NOMO-1 treated with dmso at 0.1 percent for 144 hours (cell line): ENCODE results near the gene MUC4.
"Not testable (repeated sequence)": the region's sequence is repeated elsewhere in the genome, so short reads cannot be mapped to it uniquely, and the experiment has no call there.

Experiments used
- DNase-seq: peaks from one replicate; lab custom pipeline; 2025; ENCODE audit not compliant: unreplicated experiment; lab: John Stamatoyannopoulos, UW

Gene MUC4

DNA sequence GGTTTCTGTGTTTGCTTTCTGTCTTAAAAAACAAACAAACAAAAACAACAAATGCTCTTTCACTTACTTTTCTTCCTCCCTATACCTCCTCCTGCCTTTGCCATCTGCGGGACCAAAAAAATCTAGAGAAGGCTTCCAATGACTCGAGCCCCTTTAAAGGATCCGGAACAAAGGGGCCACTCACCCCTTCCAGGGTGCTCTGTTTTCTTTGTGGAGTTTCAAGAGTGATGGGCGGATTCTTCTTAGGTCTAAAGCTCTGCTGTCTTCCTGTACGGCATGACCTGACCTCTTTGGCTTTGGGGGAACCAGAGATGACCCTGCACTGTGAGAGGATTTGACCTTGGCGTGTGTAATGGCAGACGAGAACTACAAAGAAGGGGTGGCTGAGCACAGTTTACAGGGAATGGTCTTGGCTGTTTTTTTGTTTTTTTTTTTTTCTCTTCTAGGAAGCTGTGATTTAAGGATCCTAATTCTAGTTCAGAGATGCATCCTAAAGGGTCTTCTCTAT lies 93.2 kb downstream of the MUC4 start:
- DNase-seq, result no peak

DNA sequence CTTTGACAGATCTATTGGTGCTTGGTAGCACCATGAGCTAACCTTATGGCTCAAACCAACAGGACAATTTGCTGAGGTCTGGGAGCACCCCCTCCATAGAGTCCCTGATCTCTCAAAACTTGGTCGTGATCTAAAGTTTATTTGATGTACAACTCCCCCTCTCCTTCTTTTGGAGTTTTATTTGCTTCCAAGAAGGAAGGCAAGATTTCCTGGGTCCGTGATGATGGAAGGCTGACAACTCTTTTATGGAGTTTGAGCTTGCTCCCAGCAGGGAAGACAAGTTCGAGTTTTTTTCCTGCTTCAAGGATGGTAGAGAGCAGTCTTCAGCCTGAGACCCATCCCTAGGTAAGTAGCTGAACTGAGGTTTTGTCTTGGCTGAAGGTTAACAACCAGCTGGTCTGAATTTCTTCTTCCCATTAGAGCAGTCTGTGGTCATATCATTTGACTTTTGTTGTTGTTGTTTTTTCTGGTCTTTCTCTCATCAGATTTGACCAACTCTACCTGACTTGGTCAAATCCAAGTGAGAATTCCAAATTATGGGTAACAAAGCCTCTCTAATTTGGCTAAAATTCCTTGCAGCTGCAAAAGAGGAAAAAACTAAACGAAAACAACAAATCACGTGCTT lies 93.8 kb downstream of the MUC4 start:
- DNase-seq, result no peak

DNA sequence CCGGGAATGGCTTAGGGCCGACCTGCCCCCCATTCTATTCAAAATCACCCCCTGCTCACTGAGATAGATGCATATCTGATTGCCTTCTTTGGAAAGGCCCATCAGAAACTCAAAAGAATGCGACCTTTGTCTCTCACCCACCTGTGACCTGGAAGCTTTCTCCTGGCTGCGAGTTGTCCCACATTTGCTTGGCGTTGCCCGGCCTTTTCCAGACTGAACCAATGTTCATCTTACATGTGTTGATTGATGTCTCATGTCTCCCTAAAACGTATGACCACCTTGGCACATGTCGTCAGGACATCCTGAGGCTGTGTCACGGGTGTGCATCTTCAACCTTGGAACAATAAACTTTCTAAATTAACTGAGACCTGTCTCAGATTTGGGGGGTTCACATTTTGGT lies 94.3 kb downstream of the MUC4 start:
- no peak for DNase-seq

DNA sequence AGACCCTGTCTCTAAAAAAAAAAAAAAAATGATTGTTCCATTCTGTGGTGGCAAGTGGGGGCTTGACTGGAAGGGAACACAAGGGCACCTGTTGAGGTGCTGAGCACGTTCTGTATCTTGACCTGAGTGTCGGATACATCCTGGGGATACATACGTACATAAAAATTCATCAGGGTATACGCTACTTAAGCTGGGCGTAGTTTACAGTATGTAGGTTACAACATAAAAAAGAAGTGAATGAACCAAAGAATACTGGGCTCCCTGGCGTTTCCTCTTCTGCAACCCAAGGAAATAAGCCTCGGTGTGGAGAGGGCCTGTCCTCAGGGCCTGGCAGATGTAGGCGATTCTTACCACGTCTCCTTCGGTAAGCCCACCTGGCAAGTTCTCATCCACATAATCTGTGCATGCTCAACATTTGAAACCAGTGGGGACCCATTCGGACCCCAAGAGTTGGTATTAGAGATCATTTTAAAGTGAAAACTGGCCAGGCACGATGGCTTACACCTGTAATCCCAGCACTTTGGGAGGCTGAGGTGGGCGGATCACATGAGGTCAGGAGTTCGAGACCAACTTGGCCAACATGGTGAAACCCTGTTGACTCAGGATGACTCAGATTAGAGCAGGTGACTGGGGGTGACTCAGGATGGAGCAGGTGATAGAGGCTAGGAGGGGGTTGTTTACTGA lies 96.0 kb downstream of the MUC4 start:
- no peak for DNase-seq

DNA sequence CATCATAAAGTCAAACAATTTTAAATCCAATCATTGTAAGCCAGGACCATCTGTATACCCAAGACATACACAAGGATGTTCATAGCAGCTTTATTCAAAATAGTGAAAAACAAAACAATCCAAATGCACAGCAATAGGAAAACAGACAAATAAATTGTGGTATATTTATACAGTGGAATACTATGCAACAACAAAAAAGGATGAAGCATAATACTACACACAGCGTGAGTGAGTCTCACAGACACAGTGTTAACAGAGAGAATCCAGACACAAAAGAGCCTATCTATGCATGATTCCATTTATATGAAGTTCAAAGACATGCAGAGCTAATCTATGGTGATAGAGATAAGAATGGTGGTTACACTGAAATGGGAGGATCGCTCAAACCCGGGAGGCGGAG lies 96.6 kb downstream of the MUC4 start:
- DNase-seq, result no peak

DNA sequence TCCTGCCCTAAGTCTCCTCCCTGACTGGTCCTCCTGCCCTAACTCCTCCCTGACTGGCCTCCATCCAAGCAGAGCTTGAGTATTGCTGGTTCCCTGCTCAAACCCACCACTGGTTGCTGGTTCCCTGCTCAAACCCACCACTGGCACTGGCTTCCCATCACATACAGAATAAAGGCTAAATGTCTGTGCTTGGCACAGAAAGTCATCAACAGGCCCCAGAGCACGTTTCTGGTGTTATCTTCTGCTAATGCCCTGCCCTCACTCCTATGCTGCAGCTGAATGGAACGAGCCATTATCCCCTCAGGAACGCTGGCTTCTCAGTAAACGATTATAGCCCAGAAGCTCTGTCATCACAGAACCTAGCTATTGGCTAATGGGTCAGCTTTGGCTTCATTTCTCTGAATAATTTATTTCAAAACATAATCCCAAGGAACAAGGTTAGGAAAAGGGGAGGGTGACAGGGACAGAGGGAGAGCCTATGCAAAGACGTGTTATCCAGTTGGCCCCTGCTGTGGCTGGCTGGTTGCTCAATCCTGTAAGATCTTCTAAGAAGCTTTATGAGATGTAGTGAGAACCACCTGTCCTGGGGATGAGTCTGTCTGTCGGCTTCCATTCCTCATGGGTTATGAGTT lies 97.2 kb downstream of the MUC4 start:
- no peak for DNase-seq

DNA sequence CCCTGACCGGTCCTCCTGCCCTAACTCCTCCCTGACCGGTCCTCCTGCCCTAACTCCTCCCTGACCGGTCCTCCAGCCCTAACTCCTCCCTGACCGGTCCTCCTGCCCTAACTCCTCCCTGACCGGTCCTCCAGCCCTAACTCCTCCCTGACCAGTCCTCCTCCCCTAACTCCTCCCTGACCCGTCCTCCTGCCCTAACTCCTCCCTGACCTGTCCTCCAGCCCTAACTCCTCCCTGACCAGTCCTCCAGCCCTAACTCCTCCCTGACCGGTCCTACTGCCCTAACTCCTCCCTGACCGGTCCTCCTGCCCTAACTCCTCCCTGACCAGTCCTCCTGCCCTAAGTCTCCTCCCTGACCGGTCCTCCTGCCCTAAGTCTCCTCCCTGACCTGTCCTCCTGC lies 98.6 kb downstream of the MUC4 start:
- not testable (repeated sequence) for DNase-seq

DNA sequence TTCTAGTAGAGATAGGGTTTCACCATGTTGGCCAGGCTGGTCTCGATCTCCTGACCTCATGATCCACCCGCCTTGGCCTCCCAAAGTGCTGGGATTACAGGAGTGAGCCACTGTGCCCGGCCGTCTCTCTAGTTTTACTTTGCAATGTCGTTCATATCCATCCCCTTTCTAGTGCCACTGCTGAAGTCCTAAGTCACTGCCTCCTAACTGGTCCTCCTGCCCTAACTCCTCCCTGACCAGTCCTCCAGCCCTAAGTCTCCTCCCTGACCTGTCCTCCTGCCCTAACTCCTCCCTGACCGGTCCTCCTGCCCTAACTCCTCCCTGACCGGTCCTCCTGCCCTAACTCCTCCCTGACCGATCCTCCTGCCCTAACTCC lies 99.2 kb downstream of the MUC4 start:
- DNase-seq, result not testable (repeated sequence)

DNA sequence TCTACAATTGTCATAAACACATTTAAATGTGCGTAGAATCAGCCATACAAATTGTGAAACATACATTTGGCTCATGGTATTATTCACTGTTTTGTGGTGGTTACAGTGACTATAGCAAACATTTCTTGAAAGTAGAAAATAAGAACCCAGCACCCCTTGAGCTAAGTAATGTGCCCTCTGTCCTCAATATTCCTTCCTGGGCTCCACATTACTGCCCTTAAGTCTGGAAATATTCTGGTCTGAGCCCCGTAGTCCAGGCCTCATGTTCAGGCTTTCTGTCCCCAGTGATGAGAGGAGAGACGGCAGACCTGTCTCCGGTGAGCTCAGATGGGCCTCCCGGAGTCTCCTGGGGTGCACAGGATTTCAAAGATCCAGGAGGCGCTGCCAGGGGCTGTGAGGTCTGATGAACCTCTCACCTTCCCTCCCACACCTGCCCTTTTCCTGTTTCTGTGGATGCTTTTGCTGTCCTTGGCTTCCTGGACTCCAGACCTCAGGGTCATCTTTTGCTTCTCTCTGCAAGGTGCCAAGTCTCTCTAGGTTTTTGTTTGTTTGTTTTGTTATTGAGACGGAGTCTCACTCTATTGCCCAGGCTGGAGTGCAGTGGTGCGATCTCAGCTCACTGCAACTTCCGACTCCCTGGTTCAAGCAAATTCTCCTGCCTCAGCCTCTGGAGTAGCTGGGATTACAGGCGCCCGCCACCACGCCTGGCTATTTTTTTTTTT lies 99.8 kb downstream of the MUC4 start:
- DNase-seq, result no peak

DNA sequence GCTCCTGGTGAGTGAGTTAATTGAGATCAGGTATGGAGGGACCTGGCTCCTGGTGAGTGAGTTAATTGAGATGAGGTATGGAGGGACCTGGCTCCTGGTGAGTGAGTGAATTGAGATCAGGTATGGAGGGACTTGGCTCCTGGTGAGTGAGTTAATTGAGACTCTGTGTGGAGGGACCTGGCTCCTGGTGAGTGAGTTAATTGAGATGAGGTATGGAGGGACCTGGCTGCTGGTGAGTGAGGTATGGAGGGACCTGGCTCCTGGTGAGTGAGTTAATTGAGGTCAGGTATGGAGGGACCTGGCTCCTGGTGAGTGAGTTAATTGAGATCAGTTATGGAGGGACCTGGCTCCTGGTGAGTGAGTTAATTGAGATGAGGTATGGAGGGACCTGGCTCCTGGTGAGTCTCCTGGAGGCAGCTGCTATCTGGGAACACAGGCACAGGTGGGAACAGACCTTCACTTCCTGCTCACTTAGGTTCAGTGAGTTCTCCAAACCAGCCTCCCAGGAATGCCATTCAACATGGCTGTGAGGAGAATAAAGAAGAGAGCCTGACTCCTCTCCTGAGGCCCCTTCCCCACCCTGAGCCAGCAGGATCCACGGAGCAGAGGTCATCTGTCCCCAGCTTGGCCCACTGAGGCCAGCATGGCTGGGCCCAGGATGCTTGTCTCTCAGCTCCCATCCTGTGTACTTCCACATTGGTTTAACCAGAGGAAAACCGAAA lies 100.5 kb downstream of the MUC4 start:
- not testable (repeated sequence) for DNase-seq

DNA sequence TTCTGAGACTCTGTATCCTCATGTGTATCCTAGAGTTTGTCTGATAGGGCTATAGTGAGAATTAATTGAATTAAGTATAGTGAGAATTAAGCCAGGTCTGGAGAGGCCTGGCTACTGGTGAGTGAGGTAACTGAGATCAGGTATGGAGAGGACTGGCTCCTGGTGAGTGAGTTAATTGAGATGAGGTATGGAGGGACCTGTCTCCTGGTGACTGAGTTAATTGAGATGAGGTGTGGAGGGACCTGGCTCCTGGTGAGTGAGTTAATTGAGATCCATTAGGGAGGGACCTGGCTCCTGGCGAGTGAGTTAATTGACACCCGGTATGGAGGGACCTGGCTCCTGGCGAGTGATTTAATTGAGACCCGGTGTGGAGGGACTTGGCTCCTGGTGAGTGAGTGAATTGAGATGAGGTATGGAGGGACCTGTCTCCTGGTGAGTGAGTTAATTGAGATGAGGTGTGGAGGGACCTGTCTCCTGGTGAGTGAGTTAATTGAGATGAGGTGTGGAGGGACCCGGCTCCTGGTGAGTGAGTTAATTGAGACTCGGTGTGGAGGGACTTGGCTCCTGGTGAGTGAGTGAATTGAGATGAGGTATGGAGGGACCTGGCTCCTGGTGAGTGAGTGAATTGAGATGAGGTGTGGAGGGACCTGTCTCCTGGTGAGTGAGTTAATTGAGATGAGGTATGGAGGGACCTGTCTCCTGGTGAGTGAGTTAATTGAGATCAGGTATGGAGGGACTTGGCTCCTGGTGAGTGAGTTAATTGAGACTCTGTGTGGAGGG lies 101.4 kb downstream of the MUC4 start:
- not testable (repeated sequence) for DNase-seq

DNA sequence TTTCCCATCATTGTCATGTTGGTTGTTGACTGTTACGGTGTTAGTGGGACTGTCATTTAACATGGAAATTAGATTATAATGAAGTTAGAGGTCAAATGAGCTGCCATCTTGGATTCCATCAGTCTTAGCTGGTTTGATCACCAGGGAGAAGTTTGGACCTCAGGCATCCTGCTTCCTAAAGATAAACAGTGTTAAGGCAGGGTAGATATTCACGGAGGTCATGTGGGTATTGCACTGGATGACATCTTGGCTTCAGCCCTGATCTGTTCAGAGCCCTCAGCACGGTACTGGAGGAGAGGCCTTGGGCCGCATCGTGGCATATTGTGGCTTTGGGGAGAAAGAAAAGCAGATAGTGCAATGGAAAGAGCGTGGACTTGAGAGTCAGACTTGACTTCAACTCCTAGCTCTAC lies 102.0 kb downstream of the MUC4 start:
- no peak for DNase-seq

DNA sequence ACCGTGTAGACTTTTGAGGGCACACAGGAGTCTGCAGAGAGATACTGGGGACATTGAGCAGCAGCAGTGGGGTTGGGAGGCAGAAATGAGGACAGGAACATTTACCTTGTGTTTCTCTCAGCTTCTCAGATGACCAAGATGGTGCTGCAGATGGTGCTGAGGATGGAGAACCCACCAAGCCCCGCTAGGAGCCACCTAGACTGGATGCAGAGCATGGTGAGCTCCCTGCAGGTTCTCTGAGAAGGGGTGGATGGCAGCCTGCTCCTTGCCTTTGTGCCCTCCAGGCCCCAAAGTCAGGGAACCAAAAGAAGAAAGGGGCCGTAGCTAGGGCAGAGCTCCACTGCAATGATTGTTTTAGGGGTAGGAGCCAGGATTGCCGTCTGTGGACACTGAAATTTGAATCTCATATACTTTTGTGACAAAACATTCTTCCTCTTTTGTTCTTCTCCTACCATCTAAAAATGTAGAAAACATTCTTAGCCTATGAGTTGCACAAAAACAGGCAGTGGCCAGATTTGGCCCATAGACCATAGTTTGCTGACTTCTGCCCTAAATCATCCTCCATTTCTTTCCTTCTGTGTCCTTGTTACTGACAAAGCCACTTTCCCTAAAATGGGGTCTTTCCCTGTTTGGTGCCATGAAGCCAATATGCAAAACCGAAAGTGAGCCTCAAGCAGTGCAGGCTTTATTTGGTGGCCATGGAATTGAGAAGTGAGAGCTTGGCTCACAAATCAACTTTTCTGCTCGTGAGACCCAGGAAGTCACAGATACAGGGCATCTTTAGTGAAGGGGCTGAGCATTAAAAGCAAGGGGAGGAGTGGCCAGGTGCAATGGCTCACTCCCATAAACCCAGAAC lies 102.9 kb downstream of the MUC4 start:
- DNase-seq, result no peak

DNA sequence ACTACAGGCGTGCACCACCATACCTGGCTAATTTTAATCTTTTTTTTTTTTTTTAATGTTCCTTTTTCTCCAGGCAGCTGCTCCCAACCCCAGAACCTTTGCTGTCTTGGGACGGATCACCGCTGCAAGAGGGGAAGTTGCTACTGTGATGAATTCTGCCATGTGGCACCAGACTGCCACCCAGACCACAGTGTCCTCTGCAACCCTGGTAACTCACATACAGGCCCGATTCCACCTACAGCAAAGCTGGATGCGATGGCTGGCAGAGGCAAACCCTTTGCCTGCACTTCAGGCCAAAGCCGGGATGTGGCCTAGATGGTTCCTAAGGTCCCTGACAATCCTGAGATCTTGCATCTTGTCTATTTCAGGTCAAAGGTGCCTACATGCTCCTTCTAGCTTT lies 103.7 kb downstream of the MUC4 start:
- no peak for DNase-seq

DNA sequence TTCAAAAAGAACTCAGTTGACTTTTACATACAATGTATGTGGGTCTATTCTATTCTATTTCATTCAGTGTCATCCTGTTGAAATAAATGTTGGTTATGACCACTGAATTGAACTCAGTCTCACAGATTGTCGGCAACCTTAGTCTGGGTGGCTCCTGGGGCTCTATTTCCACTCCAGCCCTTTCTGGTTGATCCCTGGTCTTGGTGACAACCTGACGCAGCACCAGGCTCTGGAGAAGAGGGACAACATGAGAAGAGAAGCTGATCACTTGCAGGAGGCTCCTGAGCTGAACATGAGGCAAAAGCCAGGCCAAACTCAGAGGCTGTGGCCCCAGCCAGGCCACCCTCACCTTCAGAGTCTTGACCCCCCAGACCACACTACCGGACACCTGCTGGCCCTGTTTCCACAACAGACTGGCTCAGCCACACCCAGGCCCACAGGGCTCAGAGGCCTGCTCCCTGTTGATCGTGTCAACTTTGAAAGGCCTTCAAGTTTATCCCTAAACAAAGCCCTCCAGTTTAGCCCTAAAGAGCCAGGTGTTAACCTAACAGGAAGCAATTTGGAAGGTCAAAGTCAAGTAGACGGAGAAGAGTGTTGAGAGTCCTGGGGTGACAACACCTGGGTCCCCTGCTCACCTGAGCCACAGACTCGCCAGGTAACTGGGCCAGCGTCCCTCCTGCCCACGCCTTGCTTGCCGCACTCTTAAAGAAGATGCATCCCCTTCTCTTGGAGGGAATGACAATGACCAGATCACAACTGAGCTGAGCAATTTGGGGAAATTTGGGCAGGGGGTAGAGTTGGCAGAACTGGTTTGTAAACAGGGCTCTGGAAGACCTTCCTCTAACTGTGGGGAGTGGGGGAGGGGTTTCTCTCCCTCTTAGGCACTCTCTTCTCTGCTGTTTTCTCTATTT lies 106.4 kb downstream of the MUC4 start:
- DNase-seq, result no peak

DNA sequence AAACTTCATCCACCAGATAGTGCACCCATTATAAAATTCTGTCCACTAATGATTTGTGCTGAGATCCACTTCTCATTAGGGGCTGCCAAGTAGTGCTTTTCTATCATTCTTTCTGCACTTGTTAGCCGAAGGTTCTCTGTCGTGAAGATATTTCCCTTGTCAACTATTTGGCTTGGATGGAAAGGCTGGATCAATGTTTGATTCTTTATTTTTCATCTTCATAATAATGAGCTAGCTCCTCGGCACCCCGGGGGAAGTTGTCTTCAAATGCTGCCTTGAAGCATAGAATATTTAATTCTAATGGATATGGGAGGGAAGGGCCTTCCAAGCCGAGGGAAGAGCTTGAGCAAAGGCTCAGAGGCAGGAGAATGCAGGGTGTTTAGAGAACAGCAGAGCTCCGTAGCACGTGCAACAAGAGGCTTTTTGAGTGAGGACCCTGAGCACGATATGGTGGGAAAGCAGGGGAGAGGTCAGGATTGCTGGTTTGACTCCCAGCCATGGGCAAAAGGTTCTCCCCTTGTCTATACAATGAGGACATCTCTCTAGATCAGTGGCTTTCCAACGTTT lies 107.2 kb downstream of the MUC4 start:
- no peak for DNase-seq

DNA sequence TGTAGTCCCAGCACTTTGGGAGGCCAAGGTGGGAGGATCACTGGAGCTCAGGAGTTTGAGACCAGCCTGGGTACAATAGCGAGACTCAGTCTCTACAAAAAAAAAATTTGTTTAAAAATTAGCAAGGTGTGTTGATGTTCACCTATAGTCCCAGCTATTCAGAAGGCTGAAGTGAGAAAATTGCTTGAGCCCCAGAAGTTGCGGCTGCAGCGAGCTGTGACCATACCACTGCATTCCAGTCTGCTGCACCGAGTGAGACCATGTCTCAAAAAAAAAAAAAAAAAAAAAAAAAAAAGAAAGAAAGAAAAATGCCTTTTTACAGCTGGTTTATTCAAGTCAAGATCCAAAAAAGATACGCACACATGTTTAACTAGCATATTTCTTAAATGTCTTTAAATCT lies 108.0 kb downstream of the MUC4 start:
- no peak for DNase-seq
